ENCODE data around the gene PCBP3.

- no peak for TF ChIP-seq CTCF (IDR thresholded peaks at IDR 0.05 in 4 of 5, conservative IDR thresholded peaks at IDR 0.05 in 1 of 5)
- TF ChIP-seq POLR2A (IDR thresholded peaks at IDR 0.05): no peak
Measured at GRCh38 chr21:45984584-45985095, 341.1 kb downstream of the PCBP3 start.

All from gastrocnemius medialis (tissue), 4 donors.